HEK293 (cell line): ENCODE measurements around the gene POLA2.

Experiments
- CTCF ChIA-PET: fragments of 350-600 bp; formaldehyde crosslinking; extraction: SDS; loops from one replicate; lab custom pipeline; 2021; ENCODE audit warnings: antibody characterized with exemption; lab: Yijun Ruan, JAX
- POLR2A ChIA-PET: fragments of 300-600 bp; formaldehyde crosslinking; extraction: SDS; loops from one replicate; lab custom pipeline; 2020; ENCODE audit warnings: antibody characterized with exemption, inconsistent platforms; lab: Yijun Ruan, JAX
- H3K27ac ChIP-seq: fragments of 200-500 bp; sonication (Bioruptor generic); 2 replicates; pipeline ENCODE4 v1.5.1; 2014; ENCODE audit warnings: low read depth, low read length, control low read depth, inconsistent platforms; ENCODE audit errors: extremely low read depth
- H3K36me3 ChIP-seq, 2 experiments: fragments of 200-500 bp in 1 of 2; sonication (Bioruptor generic) in 1 of 2; 1 replicate in 1 of 2; 2 replicates in 1 of 2; pipeline ENCODE4 v1.5.1; 2014 to 2017; ENCODE audit warnings: inconsistent platforms in 2 of 2, low read length in 2 of 2; ENCODE audit not compliant: control insufficient read depth in 2 of 2, insufficient read depth in 1 of 2
- H3K4me1 ChIP-seq: fragments of 200-500 bp; sonication (Bioruptor generic); 2 replicates; pipeline ENCODE4 v1.5.1; 2014; ENCODE audit warnings: mild to moderate bottlenecking, low read length, inconsistent platforms; ENCODE audit not compliant: control insufficient read depth, insufficient read depth
- H3K4me3 ChIP-seq: 2 replicates; pipeline ENCODE4 v1.5.1; 2011; ENCODE audit warnings: low read depth, mild to moderate bottlenecking, control low read depth, low read length, moderate library complexity
- H3K9me3 ChIP-seq: fragments of 200-500 bp; sonication (Bioruptor generic); 2 replicates; pipeline ENCODE4 v1.5.1; 2014; ENCODE audit warnings: low read depth, low read length, inconsistent platforms; ENCODE audit not compliant: control insufficient read depth, insufficient read depth
- BCL11A ChIP-seq: fragments of 450-650 bp; formaldehyde crosslinking; IDR thresholded peaks from 2 replicates; pipeline ENCODE4 v1.5.1; 2016; ENCODE audit warnings: low read depth, missing biosample characterization, missing genetic modification characterization
- GLIS1 ChIP-seq: fragments of 450-650 bp; formaldehyde crosslinking; IDR thresholded peaks from 2 replicates; pipeline ENCODE4 v1.5.1; 2016; ENCODE audit warnings: missing biosample characterization, missing genetic modification characterization
- GLIS2 ChIP-seq: fragments of 450-650 bp; formaldehyde crosslinking; IDR thresholded peaks from 2 replicates; pipeline ENCODE4 v1.5.1; 2016; ENCODE audit warnings: missing biosample characterization, missing genetic modification characterization
- IKZF3 ChIP-seq: fragments of 450-650 bp; IDR thresholded peaks from 2 replicates; pipeline ENCODE4 v1.5.0; 2018; ENCODE audit warnings: missing biosample characterization, mild to moderate bottlenecking, missing genetic modification characterization, moderate library complexity
- KLF10 ChIP-seq: fragments of 450-650 bp; IDR thresholded peaks from 2 replicates; pipeline ENCODE4 v1.5.1; 2018; ENCODE audit warnings: missing biosample characterization, mild to moderate bottlenecking, missing genetic modification characterization
- KLF16 ChIP-seq: fragments of 450-650 bp; formaldehyde crosslinking; IDR thresholded peaks from 2 replicates; pipeline ENCODE4 v1.5.1; 2017; ENCODE audit warnings: missing biosample characterization, missing genetic modification characterization
- RBAK ChIP-seq: fragments of 450-650 bp; formaldehyde crosslinking; IDR thresholded peaks from 2 replicates; pipeline ENCODE4 v1.5.1; 2016; ENCODE audit warnings: missing biosample characterization, missing genetic modification characterization
- SP2 ChIP-seq: fragments of 450-650 bp; formaldehyde crosslinking; IDR thresholded peaks from 2 replicates; pipeline ENCODE4 v1.5.1; 2016; ENCODE audit warnings: missing biosample characterization, missing genetic modification characterization
- ZBTB8A ChIP-seq: fragments of 450-650 bp; formaldehyde crosslinking; IDR thresholded peaks from 2 replicates; pipeline ENCODE4 v1.5.1; 2016; ENCODE audit warnings: missing biosample characterization, missing genetic modification characterization
- ZEB2 ChIP-seq: fragments of 450-650 bp; formaldehyde crosslinking; IDR thresholded peaks from 2 replicates; pipeline ENCODE4 v1.5.1; 2016; ENCODE audit warnings: missing biosample characterization, missing genetic modification characterization
- ZNF133 ChIP-seq: fragments of 450-650 bp; formaldehyde crosslinking; IDR thresholded peaks from 2 replicates; pipeline ENCODE4 v1.5.1; 2016; ENCODE audit warnings: missing biosample characterization, missing genetic modification characterization
- ZNF138 ChIP-seq: fragments of 450-650 bp; formaldehyde crosslinking; IDR thresholded peaks from 2 replicates; pipeline ENCODE4 v1.5.1; 2016; ENCODE audit warnings: missing biosample characterization, missing genetic modification characterization, borderline replicate concordance
- ZNF335 ChIP-seq: fragments of 450-650 bp; formaldehyde crosslinking; conservative IDR thresholded peaks from 2 replicates; pipeline ENCODE4 v1.5.1; 2016; ENCODE audit warnings: missing biosample characterization, missing genetic modification characterization
- ZNF341 ChIP-seq: fragments of 450-650 bp; formaldehyde crosslinking; IDR thresholded peaks from 2 replicates; pipeline ENCODE4; 2016; ENCODE audit warnings: low read depth, missing biosample characterization, missing genetic modification characterization
- ZNF37A ChIP-seq: fragments of 450-650 bp; IDR thresholded peaks from 2 replicates; pipeline ENCODE4 v1.5.1; 2018; ENCODE audit warnings: missing biosample characterization, missing genetic modification characterization
- ZNF514 ChIP-seq: fragments of 450-650 bp; formaldehyde crosslinking; IDR thresholded peaks from 2 replicates; pipeline ENCODE4 v1.5.1; 2016; ENCODE audit warnings: missing biosample characterization, missing genetic modification characterization
- ZNF624 ChIP-seq: fragments of 450-650 bp; formaldehyde crosslinking; IDR thresholded peaks from 2 replicates; pipeline ENCODE4 v1.5.1; 2017; ENCODE audit warnings: missing biosample characterization, missing genetic modification characterization
- ZNF626 ChIP-seq: fragments of 450-650 bp; sonication (Bioruptor Pico); formaldehyde crosslinking; IDR thresholded peaks from 2 replicates; pipeline ENCODE4 v1.5.1; 2018; ENCODE audit warnings: missing biosample characterization, missing genetic modification characterization, inconsistent platforms
- ZNF701 ChIP-seq: fragments of 450-650 bp; formaldehyde crosslinking; IDR thresholded peaks from 2 replicates; pipeline ENCODE4 v1.5.1; 2016; ENCODE audit warnings: missing biosample characterization, missing genetic modification characterization
- ZNF791 ChIP-seq: fragments of 450-650 bp; formaldehyde crosslinking; IDR thresholded peaks from 2 replicates; pipeline ENCODE4 v1.5.1; 2016; ENCODE audit warnings: missing biosample characterization, missing genetic modification characterization
- TF ChIP-seq, protein P1 (sequence below): fragments of 450-650 bp; formaldehyde crosslinking; optimal IDR thresholded peaks from 2 replicates; pipeline ENCODE3; 2016; ENCODE audit warnings: missing biosample characterization, mild to moderate bottlenecking, missing genetic modification characterization
- TF ChIP-seq, protein P2 (sequence below): fragments of 450-650 bp; formaldehyde crosslinking; IDR thresholded peaks from 2 replicates; pipeline ENCODE4 v1.5.1; 2016; ENCODE audit warnings: missing biosample characterization, missing genetic modification characterization
- TF ChIP-seq, protein P3 (sequence below): fragments of 450-650 bp; formaldehyde crosslinking; conservative IDR thresholded peaks from 2 replicates; pipeline ENCODE4 v1.5.1; 2016; ENCODE audit warnings: low read depth, missing biosample characterization, missing genetic modification characterization
- TF ChIP-seq, protein P4 (sequence below): fragments of 450-650 bp; formaldehyde crosslinking; IDR thresholded peaks from 2 replicates; pipeline ENCODE4 v1.5.1; 2016; ENCODE audit warnings: missing biosample characterization, missing genetic modification characterization

The POLA2 gene

DNA sequence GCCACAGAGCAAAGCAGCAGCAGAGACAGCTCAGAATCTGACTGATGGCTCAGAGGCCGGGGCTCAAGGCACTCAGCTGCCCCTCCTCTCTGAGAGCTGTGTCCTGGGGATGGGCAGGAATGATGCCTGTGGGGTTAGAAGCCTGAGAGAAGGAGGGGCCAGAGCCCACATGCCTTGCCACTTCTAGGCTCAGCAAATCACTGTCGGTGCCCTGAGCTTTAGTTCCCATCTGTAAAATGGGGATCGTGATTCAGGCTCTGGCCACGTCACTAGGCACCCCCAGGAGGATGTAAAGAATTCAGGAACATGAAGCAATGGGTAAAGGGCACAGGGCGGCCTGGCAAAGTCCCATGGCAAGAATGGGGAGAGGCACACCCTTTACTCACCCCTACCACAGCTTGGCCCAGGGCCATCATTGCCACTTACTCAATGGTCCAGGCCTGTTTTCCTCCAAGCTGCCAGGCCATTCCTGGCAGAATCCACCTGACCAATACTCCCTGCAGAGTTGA lies 49.5 kb downstream of the POLA2 start (continued):
- TF ChIP-seq ZNF138 (tag by site-specific recombination) (no peak), ZNF341 (tag by site-specific recombination) (no peak), ZNF626 (tag by site-specific recombination) (no peak), ZNF701 (tag by site-specific recombination) (no peak)

DNA sequence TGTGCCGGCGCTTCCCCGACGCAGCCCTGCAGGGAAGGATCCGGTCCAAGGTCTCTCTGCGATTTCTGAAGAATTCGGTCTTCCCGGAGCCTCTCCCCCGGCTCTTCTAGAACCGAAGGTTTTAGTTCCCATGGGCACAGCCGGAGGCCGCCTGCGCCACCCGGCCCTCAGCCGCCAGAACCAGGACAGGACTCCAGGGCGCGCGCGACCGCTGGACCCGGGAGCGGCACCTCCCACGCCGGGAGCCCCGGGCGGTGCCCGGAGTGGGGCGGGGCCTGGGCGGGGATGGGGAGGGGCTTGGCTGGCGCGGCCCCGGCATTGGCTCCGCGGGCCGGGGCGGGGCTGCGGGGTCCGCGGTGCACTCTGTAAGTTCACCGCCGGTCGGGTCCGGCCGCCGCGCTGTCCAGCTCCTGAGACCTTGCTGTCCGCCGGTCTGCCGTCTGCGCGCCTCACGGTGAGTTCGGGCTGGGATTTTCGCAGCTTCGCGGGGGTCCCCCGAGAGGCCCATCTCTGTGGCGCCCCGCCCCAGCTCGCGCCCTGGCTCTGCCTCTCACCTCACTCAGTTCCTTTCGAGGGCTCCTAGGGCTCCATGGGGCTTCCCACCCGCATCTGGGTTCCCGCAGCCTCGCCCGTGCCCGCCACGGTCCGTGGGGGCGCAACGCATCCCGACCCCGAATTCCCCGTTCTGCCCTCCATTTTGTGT lies 52.9 kb downstream of the POLA2 start, which contains the start of gene CDC42EP2:
Gene CDC42EP2, plus strand, starts transcription at position 366 of the 703 bp plus-strand sequence. CDS start 6,033 bp downstream, outside the sequence.
- H3K4me1 ChIP-seq = no peaks in the 10 kb centered on the region
- TF ChIP-seq ZNF341 (tag by site-specific recombination) (peak; percentile 50; the same call in 1 of the 2 replicates), ZNF514 (tag by site-specific recombination) (no peak), GLIS1 (tag by site-specific recombination) (peak; percentile 83), KLF16 (tag by site-specific recombination) (peak; percentile 28; the same call in 1 of the 2 replicates), ZEB2 (tag by site-specific recombination) (peak; percentile 13; the same call in 1 of the 2 replicates), RBAK (tag by site-specific recombination) (no peak), ZBTB8A (tag by site-specific recombination) (peak; percentile 95), ZNF133 (tag by site-specific recombination) (no peak), ZNF335 (tag by site-specific recombination) (peak; percentile 81), BCL11A (no peak), ZNF791 (tag by site-specific recombination) (no peak), SP2 (tag by site-specific recombination) (peak; percentile 41), IKZF3 (0 out of 2 replicates have a peak, but pooled peaks have one; percentile 69), ZNF701 (tag by site-specific recombination) (no peak), GLIS2 (peak; percentile 71; the same call in 1 of the 2 replicates), KLF10 (peak; percentile 59; the same call in 1 of the 2 replicates), ZNF624 (tag by site-specific recombination) (no peak), ZNF37A (tag by site-specific recombination) (no peak)
- TF ChIP-seq, protein P1, sequence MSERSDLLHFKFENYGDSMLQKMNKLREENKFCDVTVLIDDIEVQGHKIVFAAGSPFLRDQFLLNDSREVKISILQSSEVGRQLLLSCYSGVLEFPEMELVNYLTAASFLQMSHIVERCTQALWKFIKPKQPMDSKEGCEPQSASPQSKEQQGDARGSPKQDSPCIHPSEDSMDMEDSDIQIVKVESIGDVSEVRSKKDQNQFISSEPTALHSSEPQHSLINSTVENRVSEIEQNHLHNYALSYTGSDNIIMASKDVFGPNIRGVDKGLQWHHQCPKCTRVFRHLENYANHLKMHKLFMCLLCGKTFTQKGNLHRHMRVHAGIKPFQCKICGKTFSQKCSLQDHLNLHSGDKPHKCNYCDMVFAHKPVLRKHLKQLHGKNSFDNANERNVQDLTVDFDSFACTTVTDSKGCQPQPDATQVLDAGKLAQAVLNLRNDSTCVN (tag by site-specific recombination) = peak; percentile 66
- TF ChIP-seq, protein P2, sequence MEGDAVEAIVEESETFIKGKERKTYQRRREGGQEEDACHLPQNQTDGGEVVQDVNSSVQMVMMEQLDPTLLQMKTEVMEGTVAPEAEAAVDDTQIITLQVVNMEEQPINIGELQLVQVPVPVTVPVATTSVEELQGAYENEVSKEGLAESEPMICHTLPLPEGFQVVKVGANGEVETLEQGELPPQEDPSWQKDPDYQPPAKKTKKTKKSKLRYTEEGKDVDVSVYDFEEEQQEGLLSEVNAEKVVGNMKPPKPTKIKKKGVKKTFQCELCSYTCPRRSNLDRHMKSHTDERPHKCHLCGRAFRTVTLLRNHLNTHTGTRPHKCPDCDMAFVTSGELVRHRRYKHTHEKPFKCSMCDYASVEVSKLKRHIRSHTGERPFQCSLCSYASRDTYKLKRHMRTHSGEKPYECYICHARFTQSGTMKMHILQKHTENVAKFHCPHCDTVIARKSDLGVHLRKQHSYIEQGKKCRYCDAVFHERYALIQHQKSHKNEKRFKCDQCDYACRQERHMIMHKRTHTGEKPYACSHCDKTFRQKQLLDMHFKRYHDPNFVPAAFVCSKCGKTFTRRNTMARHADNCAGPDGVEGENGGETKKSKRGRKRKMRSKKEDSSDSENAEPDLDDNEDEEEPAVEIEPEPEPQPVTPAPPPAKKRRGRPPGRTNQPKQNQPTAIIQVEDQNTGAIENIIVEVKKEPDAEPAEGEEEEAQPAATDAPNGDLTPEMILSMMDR (tag by site-specific recombination) = peak; percentile 38
- TF ChIP-seq, protein P3, sequence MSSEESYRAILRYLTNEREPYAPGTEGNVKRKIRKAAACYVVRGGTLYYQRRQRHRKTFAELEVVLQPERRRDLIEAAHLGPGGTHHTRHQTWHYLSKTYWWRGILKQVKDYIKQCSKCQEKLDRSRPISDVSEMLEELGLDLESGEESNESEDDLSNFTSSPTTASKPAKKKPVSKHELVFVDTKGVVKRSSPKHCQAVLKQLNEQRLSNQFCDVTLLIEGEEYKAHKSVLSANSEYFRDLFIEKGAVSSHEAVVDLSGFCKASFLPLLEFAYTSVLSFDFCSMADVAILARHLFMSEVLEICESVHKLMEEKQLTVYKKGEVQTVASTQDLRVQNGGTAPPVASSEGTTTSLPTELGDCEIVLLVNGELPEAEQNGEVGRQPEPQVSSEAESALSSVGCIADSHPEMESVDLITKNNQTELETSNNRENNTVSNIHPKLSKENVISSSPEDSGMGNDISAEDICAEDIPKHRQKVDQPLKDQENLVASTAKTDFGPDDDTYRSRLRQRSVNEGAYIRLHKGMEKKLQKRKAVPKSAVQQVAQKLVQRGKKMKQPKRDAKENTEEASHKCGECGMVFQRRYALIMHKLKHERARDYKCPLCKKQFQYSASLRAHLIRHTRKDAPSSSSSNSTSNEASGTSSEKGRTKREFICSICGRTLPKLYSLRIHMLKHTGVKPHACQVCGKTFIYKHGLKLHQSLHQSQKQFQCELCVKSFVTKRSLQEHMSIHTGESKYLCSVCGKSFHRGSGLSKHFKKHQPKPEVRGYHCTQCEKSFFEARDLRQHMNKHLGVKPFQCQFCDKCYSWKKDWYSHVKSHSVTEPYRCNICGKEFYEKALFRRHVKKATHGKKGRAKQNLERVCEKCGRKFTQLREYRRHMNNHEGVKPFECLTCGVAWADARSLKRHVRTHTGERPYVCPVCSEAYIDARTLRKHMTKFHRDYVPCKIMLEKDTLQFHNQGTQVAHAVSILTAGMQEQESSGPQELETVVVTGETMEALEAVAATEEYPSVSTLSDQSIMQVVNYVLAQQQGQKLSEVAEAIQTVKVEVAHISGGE (tag by site-specific recombination) = peak; percentile 72
- TF ChIP-seq, protein P4, sequence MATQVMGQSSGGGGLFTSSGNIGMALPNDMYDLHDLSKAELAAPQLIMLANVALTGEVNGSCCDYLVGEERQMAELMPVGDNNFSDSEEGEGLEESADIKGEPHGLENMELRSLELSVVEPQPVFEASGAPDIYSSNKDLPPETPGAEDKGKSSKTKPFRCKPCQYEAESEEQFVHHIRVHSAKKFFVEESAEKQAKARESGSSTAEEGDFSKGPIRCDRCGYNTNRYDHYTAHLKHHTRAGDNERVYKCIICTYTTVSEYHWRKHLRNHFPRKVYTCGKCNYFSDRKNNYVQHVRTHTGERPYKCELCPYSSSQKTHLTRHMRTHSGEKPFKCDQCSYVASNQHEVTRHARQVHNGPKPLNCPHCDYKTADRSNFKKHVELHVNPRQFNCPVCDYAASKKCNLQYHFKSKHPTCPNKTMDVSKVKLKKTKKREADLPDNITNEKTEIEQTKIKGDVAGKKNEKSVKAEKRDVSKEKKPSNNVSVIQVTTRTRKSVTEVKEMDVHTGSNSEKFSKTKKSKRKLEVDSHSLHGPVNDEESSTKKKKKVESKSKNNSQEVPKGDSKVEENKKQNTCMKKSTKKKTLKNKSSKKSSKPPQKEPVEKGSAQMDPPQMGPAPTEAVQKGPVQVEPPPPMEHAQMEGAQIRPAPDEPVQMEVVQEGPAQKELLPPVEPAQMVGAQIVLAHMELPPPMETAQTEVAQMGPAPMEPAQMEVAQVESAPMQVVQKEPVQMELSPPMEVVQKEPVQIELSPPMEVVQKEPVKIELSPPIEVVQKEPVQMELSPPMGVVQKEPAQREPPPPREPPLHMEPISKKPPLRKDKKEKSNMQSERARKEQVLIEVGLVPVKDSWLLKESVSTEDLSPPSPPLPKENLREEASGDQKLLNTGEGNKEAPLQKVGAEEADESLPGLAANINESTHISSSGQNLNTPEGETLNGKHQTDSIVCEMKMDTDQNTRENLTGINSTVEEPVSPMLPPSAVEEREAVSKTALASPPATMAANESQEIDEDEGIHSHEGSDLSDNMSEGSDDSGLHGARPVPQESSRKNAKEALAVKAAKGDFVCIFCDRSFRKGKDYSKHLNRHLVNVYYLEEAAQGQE (tag by site-specific recombination) = peak; percentile 89

More for the DNA sequence above, 52.9 kb downstream of the POLA2 start, which contains the start of gene CDC42EP2:
- Histone ChIP-seq H3K4me3 (peak within 1 kb of the TSS; percentile 67), H3K27ac (peak within 1 kb of the TSS; percentile 60; the same call in 1 of the 2 replicates), H3K9me3 (no peaks in the 10 kb centered on the region), H3K36me3 (no peaks in the 10 kb centered on the region; a peak in 1 of 3 replicates)
- ChIA-PET POLR2A (interaction anchor here (0.6 to 2.6 kb wide), 12 partner anchors 8 to 536 kb away, joined by 3 to 14 read pairs (median 4); partner anchors contain the start of genes DPF2, NEAT1 and POLA2), CTCF (interaction anchor here (0.5 to 4.6 kb wide), 41 partner anchors 7 to 504 kb away, joined by 3 to 206 read pairs (median 4); partner anchors contain the start of genes DPF2, FAU, MRPL49 and POLA2)
